GM23338 (cell line): Measurements from ENCODE around the gene UBE2J1. TPM values are rescaled to one million over a fixed set of nuclear protein-coding genes. Genes with fewer than 3 reads are reported as not detected.

Source experiments
- ATAC-seq: fragments of 200-7000 bp; cut with Tn5 transposase; 3 replicates; pipeline ENCODE4 v1.9.1; 2020
- DNase-seq: peaks from one replicate; pipeline ENCODE4 v3.0.0-alpha.2; 2015; ENCODE audit warnings: low spot score
- H2AFZ ChIP-seq: fragments of 200-600 bp; sonication (generic); 2 replicates; pipeline ENCODE4 v1.8.0; 2016; ENCODE audit warnings: antibody characterized with exemption, mild to moderate bottlenecking, moderate library complexity
- H3F3A ChIP-seq: fragments of 200-600 bp; sonication (generic); replicated peaks from 2 replicates; pipeline ENCODE4 v1.8.0; 2017; ENCODE audit warnings: antibody characterized with exemption, mixed run types, low read depth
- H3K27ac ChIP-seq: fragments of 200-600 bp; sonication (generic); 2 replicates; pipeline ENCODE4 v1.6.1; 2016; ENCODE audit warnings: low read depth
- H3K27me3 ChIP-seq: fragments of 200-600 bp; sonication (generic); 2 replicates; pipeline ENCODE4 v1.8.0; 2016; ENCODE audit warnings: mild to moderate bottlenecking, mixed run types, moderate library complexity; ENCODE audit not compliant: insufficient read depth
- H3K36me3 ChIP-seq: fragments of 200-600 bp; sonication (generic); 2 replicates; pipeline ENCODE4 v1.8.0; 2016; ENCODE audit warnings: mild to moderate bottlenecking; ENCODE audit not compliant: insufficient read depth
- H3K4me1 ChIP-seq: fragments of 200-600 bp; sonication (generic); 2 replicates; pipeline ENCODE4 v1.8.0; 2016; ENCODE audit warnings: mild to moderate bottlenecking, moderate library complexity; ENCODE audit not compliant: insufficient read depth
- H3K4me2 ChIP-seq: fragments of 200-600 bp; sonication (generic); 2 replicates; pipeline ENCODE4 v1.7.1; 2017; ENCODE audit warnings: mixed run types
- H3K4me3 ChIP-seq: fragments of 200-600 bp; sonication (generic); 2 replicates; pipeline ENCODE4 v1.6.1; 2016; ENCODE audit warnings: mixed run types
- H3K79me2 ChIP-seq: fragments of 200-600 bp; sonication (generic); replicated peaks from 2 replicates; pipeline ENCODE4 v1.8.0; 2017; ENCODE audit warnings: mild to moderate bottlenecking; ENCODE audit not compliant: insufficient read depth
- H3K9me2 ChIP-seq: fragments of 200-600 bp; sonication (generic); 2 replicates; pipeline ENCODE4 v1.8.0; 2017; ENCODE audit not compliant: insufficient read depth
- H4K20me1 ChIP-seq: fragments of 200-600 bp; sonication (generic); replicated peaks from 2 replicates; pipeline ENCODE4 v1.8.0; 2017; ENCODE audit warnings: mild to moderate bottlenecking; ENCODE audit not compliant: insufficient read depth
- H3K27ac Mint-ChIP-seq: 2 replicates; pipeline ENCODE4 v1.8.0; 2020; ENCODE audit warnings: inconsistent platforms, mild to moderate bottlenecking, moderate library complexity, mixed read lengths
- H3K27me3 Mint-ChIP-seq: 3 replicates; pipeline ENCODE4 v1.8.0; 2022; ENCODE audit warnings: low read depth, mild to moderate bottlenecking, moderate library complexity, mixed read lengths, inconsistent platforms; ENCODE audit not compliant: insufficient read depth, poor library complexity
- H3K36me3 Mint-ChIP-seq: 3 replicates; pipeline ENCODE4 v1.8.0; 2021; ENCODE audit warnings: low read depth, mild to moderate bottlenecking, inconsistent platforms, moderate library complexity, mixed read lengths
- H3K4me1 Mint-ChIP-seq: 3 replicates; pipeline ENCODE4 v1.8.0; 2020; ENCODE audit warnings: mild to moderate bottlenecking, inconsistent platforms, mixed read lengths
- H3K4me3 Mint-ChIP-seq: 3 replicates; pipeline ENCODE4 v1.8.0; 2021; ENCODE audit warnings: moderate library complexity, mild to moderate bottlenecking, inconsistent platforms, mixed read lengths
- H3K9me3 Mint-ChIP-seq: 3 replicates; pipeline ENCODE4 v1.8.0; 2020; ENCODE audit warnings: moderate library complexity, mild to moderate bottlenecking, inconsistent platforms, mixed read lengths
- CTCF ChIP-seq, 2 experiments: fragments of 200-600 bp in 1 of 2; sonication (generic) in 1 of 2; conservative IDR thresholded peaks; 2 replicates each; pipeline versions ENCODE4 v1.5.1 to v1.6.1; 2016 to 2017; ENCODE audit warnings: antibody characterized with exemption in 2 of 2, low read depth in 2 of 2, mild to moderate bottlenecking in 2 of 2, moderate library complexity in 1 of 2
- ETS1 ChIP-seq: IDR thresholded peaks from 2 replicates; pipeline ENCODE4 v1.6.1; 2016; ENCODE audit warnings: antibody characterized with exemption
- EZH2 ChIP-seq: fragments of 200-600 bp; sonication (generic); IDR thresholded peaks from one replicate; pipeline ENCODE4 v1.8.0; 2017; ENCODE audit warnings: antibody characterized with exemption, mild to moderate bottlenecking, low read depth; ENCODE audit not compliant: unreplicated experiment
- EZH2phosphoT487 ChIP-seq: fragments of 200-600 bp; sonication (generic); IDR thresholded peaks from one replicate; pipeline ENCODE4 v1.8.1; 2018; ENCODE audit warnings: antibody characterized with exemption; ENCODE audit not compliant: unreplicated experiment
- NANOG ChIP-seq: IDR thresholded peaks from 2 replicates; pipeline ENCODE4 v1.6.1; 2016; ENCODE audit warnings: antibody characterized with exemption, borderline replicate concordance
- POLR2AphosphoS5 ChIP-seq: IDR thresholded peaks from 2 replicates; pipeline ENCODE4 v1.6.1; 2016; ENCODE audit warnings: antibody characterized with exemption, low read depth
- REST ChIP-seq: IDR thresholded peaks from one replicate; pipeline ENCODE4 v1.6.1; 2018; ENCODE audit warnings: antibody characterized with exemption; ENCODE audit not compliant: unreplicated experiment
- STAT1 ChIP-seq: IDR thresholded peaks from one replicate; pipeline ENCODE4 v1.6.1; 2016; ENCODE audit warnings: antibody characterized with exemption; ENCODE audit not compliant: unreplicated experiment
- ZNF114 ChIP-seq: fragments of 250-450 bp; sonication (Bioruptor Pico); IDR thresholded peaks from 2 replicates; pipeline ENCODE4 v1.5.0; 2020; ENCODE audit warnings: mild to moderate bottlenecking, moderate library complexity
- ZNF331 ChIP-seq: fragments of 250-450 bp; sonication (Bioruptor Pico); IDR thresholded peaks from 2 replicates; pipeline ENCODE4 v1.5.0; 2020; ENCODE audit warnings: low read depth, mild to moderate bottlenecking, moderate library complexity
- polyA plus RNA-seq: library from polyadenylated mRNA; unstranded; fragments of >200 nt; fragmentation: Nextera tagmentation; extraction: Ambion mirVana; gene quantifications from 2 replicates; pipeline ENCODE4 v1.2.1, GENCODE V29; 2016
- total RNA-seq: library from RNA; depleted of rRNA; stranded (reverse); fragments of >200 nt; shearing (Covaris generic); gene quantifications from 2 replicates; pipeline ENCODE4 v1.2.3, GENCODE V29; 2014
- TF ChIP-seq, protein P1 (sequence below): fragments of 250-450 bp; sonication (Bioruptor Pico); IDR thresholded peaks from 2 replicates; pipeline ENCODE4 v1.5.0; 2020; ENCODE audit warnings: mild to moderate bottlenecking, moderate library complexity

The UBE2J1 gene
- total and polyA plus RNA-seq, 2 experiments from 2014 or later = 7.5 to 13.1 TPM

DNA sequence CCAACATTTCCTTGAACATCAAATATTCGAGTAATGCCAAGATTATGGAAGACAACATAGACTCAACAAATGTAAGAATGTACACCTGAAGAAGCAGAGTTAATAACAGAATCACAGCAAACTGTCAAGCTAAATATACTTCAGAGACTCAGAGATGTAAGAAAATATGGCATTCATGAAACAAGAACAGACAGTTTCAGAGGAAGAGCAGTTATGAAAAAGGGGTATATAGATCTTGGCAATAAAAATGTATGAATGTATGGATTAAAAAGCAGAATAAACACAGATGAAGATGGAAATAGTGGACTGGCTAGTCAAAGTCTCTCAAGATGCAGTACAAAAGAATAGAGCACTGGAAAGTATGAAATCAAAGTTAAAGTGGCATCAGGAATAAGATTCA lies 41.1 kb upstream of the UBE2J1 start:
- Histone ChIP-seq H3K27me3 (no peaks in the 10 kb centered on the region), H3K4me3 (no peak overlapping the region), H3K79me2 (peaks cover 10% of the 10 kb centered on the region), H3K36me3 (no peaks in the 10 kb centered on the region), H3F3A (no peaks in the 10 kb centered on the region), H2AFZ (no peak overlapping the region), H3K9me2 (no peaks in the 10 kb centered on the region), H4K20me1 (no peaks in the 10 kb centered on the region; the same call in none of the 2 replicates), H3K4me2 (no peak overlapping the region), H3K27ac (no peak overlapping the region), H3K4me1 (no peaks in the 10 kb centered on the region)
- Mint-ChIP-seq H3K4me1 (no peaks in the 10 kb centered on the region), H3K4me3 (no peak overlapping the region), H3K27ac (no peak overlapping the region), H3K9me3 (no peaks in the 10 kb centered on the region), H3K27me3 (peaks cover 2% of the 10 kb centered on the region), H3K36me3 (0 out of 3 replicates have a peak, but pooled peaks cover 4% of the 10 kb centered on the region)
- no peak for ATAC-seq
- TF ChIP-seq CTCF (conservative IDR thresholded peaks at IDR 0.05; ENCODE audit: low read depth in 2 of 2) = no peak
- no peak for TF ChIP-seq ZNF331 (CRISPR knock-in tag)
- no peak for TF ChIP-seq REST
- TF ChIP-seq EZH2phosphoT487 = no peak
- TF ChIP-seq STAT1 = no peak
- TF ChIP-seq ZNF114 = no peak
- no peak for TF ChIP-seq POLR2AphosphoS5
- TF ChIP-seq EZH2 = no peak
- TF ChIP-seq, protein P1, sequence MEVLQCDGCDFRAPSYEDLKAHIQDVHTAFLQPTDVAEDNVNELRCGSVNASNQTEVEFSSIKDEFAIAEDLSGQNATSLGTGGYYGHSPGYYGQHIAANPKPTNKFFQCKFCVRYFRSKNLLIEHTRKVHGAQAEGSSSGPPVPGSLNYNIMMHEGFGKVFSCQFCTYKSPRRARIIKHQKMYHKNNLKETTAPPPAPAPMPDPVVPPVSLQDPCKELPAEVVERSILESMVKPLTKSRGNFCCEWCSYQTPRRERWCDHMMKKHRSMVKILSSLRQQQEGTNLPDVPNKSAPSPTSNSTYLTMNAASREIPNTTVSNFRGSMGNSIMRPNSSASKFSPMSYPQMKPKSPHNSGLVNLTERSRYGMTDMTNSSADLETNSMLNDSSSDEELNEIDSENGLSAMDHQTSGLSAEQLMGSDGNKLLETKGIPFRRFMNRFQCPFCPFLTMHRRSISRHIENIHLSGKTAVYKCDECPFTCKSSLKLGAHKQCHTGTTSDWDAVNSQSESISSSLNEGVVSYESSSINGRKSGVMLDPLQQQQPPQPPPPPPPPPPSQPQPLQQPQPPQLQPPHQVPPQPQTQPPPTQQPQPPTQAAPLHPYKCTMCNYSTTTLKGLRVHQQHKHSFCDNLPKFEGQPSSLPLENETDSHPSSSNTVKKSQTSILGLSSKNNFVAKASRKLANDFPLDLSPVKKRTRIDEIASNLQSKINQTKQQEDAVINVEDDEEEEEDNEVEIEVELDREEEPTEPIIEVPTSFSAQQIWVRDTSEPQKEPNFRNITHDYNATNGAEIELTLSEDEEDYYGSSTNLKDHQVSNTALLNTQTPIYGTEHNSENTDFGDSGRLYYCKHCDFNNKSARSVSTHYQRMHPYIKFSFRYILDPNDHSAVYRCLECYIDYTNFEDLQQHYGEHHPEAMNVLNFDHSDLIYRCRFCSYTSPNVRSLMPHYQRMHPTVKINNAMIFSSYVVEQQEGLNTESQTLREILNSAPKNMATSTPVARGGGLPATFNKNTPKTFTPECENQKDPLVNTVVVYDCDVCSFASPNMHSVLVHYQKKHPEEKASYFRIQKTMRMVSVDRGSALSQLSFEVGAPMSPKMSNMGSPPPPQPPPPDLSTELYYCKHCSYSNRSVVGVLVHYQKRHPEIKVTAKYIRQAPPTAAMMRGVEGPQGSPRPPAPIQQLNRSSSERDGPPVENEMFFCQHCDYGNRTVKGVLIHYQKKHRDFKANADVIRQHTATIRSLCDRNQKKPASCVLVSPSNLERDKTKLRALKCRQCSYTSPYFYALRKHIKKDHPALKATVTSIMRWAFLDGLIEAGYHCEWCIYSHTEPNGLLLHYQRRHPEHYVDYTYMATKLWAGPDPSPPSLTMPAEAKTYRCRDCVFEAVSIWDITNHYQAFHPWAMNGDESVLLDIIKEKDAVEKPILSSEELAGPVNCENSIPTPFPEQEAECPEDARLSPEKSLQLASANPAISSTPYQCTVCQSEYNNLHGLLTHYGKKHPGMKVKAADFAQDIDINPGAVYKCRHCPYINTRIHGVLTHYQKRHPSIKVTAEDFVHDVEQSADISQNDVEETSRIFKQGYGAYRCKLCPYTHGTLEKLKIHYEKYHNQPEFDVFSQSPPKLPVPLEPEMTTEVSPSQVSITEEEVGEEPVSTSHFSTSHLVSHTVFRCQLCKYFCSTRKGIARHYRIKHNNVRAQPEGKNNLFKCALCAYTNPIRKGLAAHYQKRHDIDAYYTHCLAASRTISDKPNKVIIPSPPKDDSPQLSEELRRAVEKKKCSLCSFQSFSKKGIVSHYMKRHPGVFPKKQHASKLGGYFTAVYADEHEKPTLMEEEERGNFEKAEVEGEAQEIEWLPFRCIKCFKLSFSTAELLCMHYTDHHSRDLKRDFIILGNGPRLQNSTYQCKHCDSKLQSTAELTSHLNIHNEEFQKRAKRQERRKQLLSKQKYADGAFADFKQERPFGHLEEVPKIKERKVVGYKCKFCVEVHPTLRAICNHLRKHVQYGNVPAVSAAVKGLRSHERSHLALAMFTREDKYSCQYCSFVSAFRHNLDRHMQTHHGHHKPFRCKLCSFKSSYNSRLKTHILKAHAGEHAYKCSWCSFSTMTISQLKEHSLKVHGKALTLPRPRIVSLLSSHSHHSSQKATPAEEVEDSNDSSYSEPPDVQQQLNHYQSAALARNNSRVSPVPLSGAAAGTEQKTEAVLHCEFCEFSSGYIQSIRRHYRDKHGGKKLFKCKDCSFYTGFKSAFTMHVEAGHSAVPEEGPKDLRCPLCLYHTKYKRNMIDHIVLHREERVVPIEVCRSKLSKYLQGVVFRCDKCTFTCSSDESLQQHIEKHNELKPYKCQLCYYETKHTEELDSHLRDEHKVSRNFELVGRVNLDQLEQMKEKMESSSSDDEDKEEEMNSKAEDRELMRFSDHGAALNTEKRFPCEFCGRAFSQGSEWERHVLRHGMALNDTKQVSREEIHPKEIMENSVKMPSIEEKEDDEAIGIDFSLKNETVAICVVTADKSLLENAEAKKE (CRISPR knock-in tag) = no peak
- TF ChIP-seq NANOG = no peak
- TF ChIP-seq ETS1 = no peak
- DNase-seq = no peak
